ENCODE measurements around the gene THSD4. TPM values are rescaled to one million over a fixed set of nuclear protein-coding genes. Genes with fewer than 3 reads are reported as not detected.

THSD4 gene
- total RNA-seq, 1 donor from 2014 or later, result 151 TPM

GRCh38 chr15:71748293-71748718, 633.0 kb downstream of the THSD4 start:
- Histone ChIP-seq H3K36me3 (peaks cover 0 to 13% of the 10 kb centered on the region in 2 donors), H3K4me1 (peaks cover 0 to 9% of the 10 kb centered on the region in 2 donors), H3K4me3 (no peak overlapping the region), H3K27me3 (no peaks in the 10 kb centered on the region), H3K9me3 (no peaks in the 10 kb centered on the region), H3K27ac (no peak overlapping the region)
- no peak for DNase-seq (ENCODE audit: low spot score in 2 of 2)
- TF ChIP-seq CTCF (IDR thresholded peaks at IDR 0.05), result no peak
- intact Hi-C loops (cut with DNase I), result loop anchor here (10.0 kb wide), 1 partner anchor 364 kb away; no protein-coding TSS in a partner anchor

GRCh38 chr15:71749500-71749899, 634.2 kb downstream of the THSD4 start:
- Histone ChIP-seq H3K27ac (no peak overlapping the region), H3K4me3 (no peak overlapping the region), H3K36me3 (peaks cover 0 to 13% of the 10 kb centered on the region in 2 donors), H3K27me3 (no peaks in the 10 kb centered on the region), H3K4me1 (peaks cover 0 to 9% of the 10 kb centered on the region in 2 donors), H3K9me3 (no peaks in the 10 kb centered on the region)
- intact Hi-C loops (cut with DNase I), result loop anchor here (10.0 kb wide), 1 partner anchor 365 kb away; no protein-coding TSS in a partner anchor
- no peak for TF ChIP-seq CTCF (IDR thresholded peaks at IDR 0.05)
- no peak for DNase-seq (ENCODE audit: low spot score in 2 of 2)

- H3K27me3 ChIP-seq, result no peaks in the 10 kb centered on the region
- intact Hi-C loops (cut with DNase I), result loop anchor here (2.0 to 10.0 kb wide), 2 partner anchors 49 to 637 kb away; partner anchors contain the start of gene THSD4
- no peaks in the 10 kb centered on the region for H3K9me3 ChIP-seq
- DNase-seq (ENCODE audit: low spot score in 2 of 2), result no peak
- no peak for TF ChIP-seq CTCF (IDR thresholded peaks at IDR 0.05)
- peak overlapping the region in 1 of 2 donors; percentile 6 for H3K4me3 ChIP-seq
- peaks cover 0 to 7% of the 10 kb centered on the region in 2 donors for H3K36me3 ChIP-seq
- H3K4me1 ChIP-seq, result peaks cover 0 to 9% of the 10 kb centered on the region in 2 donors
- peak overlapping the region; percentile 65 to 82 for H3K27ac ChIP-seq
Measured at GRCh38 chr15:71752128-71752527, 636.9 kb downstream of the THSD4 start.

- Histone ChIP-seq H3K27me3 (no peaks in the 10 kb centered on the region), H3K9me3 (no peaks in the 10 kb centered on the region), H3K4me1 (peaks cover 0 to 9% of the 10 kb centered on the region in 2 donors), H3K27ac (peak overlapping the region; percentile 65 to 82), H3K36me3 (peaks cover 0 to 7% of the 10 kb centered on the region in 2 donors), H3K4me3 (peak overlapping the region in 1 of 2 donors; percentile 6)
- peak; percentile 33 to 90 for DNase-seq (ENCODE audit: low spot score in 2 of 2)
- intact Hi-C loops (cut with DNase I), result loop anchor here (1.0 to 10.0 kb wide), 3 partner anchors 28 to 638 kb away; partner anchors contain the start of gene THSD4
- TF ChIP-seq CTCF (IDR thresholded peaks at IDR 0.05), result peak; percentile 45 to 65 (median 63)
Measured at GRCh38 chr15:71752604-71753289, 637.5 kb downstream of the THSD4 start.

- no peaks in the 10 kb centered on the region for H3K9me3 ChIP-seq
- no peaks in the 10 kb centered on the region for H3K27me3 ChIP-seq
- H3K27ac ChIP-seq, result peak overlapping the region; percentile 65 to 82
- intact Hi-C loops (cut with DNase I), result loop anchor here (1.0 to 10.0 kb wide), 3 partner anchors 27 to 639 kb away; partner anchors contain the start of gene THSD4
- TF ChIP-seq CTCF (IDR thresholded peaks at IDR 0.05), result no peak
- H3K4me1 ChIP-seq, result peaks cover 0 to 9% of the 10 kb centered on the region in 2 donors
- no peak for DNase-seq (ENCODE audit: low spot score in 2 of 2)
- H3K4me3 ChIP-seq, result no peak overlapping the region
- peaks cover 0 to 4% of the 10 kb centered on the region in 2 donors for H3K36me3 ChIP-seq
Measured at GRCh38 chr15:71753346-71753745, 638.1 kb downstream of the THSD4 start.

Data from ascending aorta (tissue), 2 donors.